ENCODE results near the gene WFIKKN1.

The WFIKKN1 gene

GRCh38 chr16:671353-672131, 40.8 kb downstream of the WFIKKN1 start:
- H3K4me3 ChIP-seq (ENCODE audit: low read depth, low read length): no peak overlapping the region
- H3K4me1 ChIP-seq (ENCODE audit: control insufficient read depth, insufficient read depth, low read length): peaks cover 11% of the 10 kb centered on the region; the same call in 1 of the 2 replicates
- H3K9me3 ChIP-seq (ENCODE audit: control insufficient read depth, insufficient read depth, low read length): no peaks in the 10 kb centered on the region
- H3K27me3 ChIP-seq (ENCODE audit: control insufficient read depth, insufficient read depth, low read length): no peaks in the 10 kb centered on the region
- H3K9ac ChIP-seq (ENCODE audit: low read depth, low read length): no peak overlapping the region
- H3K27ac ChIP-seq (ENCODE audit: low read depth, low read length): no peak overlapping the region
- peaks cover 54% of the 10 kb centered on the region for H3K36me3 ChIP-seq (ENCODE audit: control insufficient read depth, insufficient read depth, low read length)

GRCh38 chr16:672371-672770, 41.6 kb downstream of the WFIKKN1 start:
- H3K9me3 ChIP-seq (ENCODE audit: control insufficient read depth, insufficient read depth, low read length): no peaks in the 10 kb centered on the region
- no peak overlapping the region for H3K27ac ChIP-seq (ENCODE audit: low read depth, low read length)
- no peak overlapping the region for H3K4me3 ChIP-seq (ENCODE audit: low read depth, low read length)
- no peaks in the 10 kb centered on the region for H3K27me3 ChIP-seq (ENCODE audit: control insufficient read depth, insufficient read depth, low read length)
- peaks cover 20% of the 10 kb centered on the region; the same call in 1 of the 2 replicates for H3K4me1 ChIP-seq (ENCODE audit: control insufficient read depth, insufficient read depth, low read length)
- H3K9ac ChIP-seq (ENCODE audit: low read depth, low read length): no peak overlapping the region
- H3K36me3 ChIP-seq (ENCODE audit: control insufficient read depth, insufficient read depth, low read length): peaks cover 53% of the 10 kb centered on the region

DNA sequence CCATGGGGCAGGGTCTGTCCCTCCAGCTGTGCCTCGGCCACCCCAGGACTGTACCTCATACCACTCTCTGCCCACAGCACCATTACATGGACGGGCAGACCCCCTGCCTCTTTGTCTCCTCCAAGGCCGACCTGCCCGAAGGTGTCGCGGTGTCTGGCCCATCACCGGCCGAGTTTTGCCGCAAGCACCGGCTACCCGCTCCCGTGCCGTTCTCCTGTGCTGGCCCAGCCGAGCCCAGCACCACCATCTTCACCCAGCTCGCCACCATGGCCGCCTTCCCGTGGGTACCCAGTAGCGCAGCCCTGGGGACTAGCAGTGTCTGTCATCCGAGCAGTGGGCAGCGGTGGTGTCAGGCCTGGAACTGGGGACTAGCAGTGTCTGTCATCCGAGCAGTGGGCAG, 42.1 kb downstream of the WFIKKN1 start:
- Histone ChIP-seq H3K4me1 (ENCODE audit: control insufficient read depth, insufficient read depth, low read length) (peaks cover 20% of the 10 kb centered on the region; the same call in 1 of the 2 replicates), H3K9ac (ENCODE audit: low read depth, low read length) (no peak overlapping the region), H3K27me3 (ENCODE audit: control insufficient read depth, insufficient read depth, low read length) (no peaks in the 10 kb centered on the region), H3K27ac (ENCODE audit: low read depth, low read length) (no peak overlapping the region), H3K4me3 (ENCODE audit: low read depth, low read length) (no peak overlapping the region), H3K9me3 (ENCODE audit: control insufficient read depth, insufficient read depth, low read length) (no peaks in the 10 kb centered on the region), H3K36me3 (ENCODE audit: control insufficient read depth, insufficient read depth, low read length) (peaks cover 53% of the 10 kb centered on the region)

DNA sequence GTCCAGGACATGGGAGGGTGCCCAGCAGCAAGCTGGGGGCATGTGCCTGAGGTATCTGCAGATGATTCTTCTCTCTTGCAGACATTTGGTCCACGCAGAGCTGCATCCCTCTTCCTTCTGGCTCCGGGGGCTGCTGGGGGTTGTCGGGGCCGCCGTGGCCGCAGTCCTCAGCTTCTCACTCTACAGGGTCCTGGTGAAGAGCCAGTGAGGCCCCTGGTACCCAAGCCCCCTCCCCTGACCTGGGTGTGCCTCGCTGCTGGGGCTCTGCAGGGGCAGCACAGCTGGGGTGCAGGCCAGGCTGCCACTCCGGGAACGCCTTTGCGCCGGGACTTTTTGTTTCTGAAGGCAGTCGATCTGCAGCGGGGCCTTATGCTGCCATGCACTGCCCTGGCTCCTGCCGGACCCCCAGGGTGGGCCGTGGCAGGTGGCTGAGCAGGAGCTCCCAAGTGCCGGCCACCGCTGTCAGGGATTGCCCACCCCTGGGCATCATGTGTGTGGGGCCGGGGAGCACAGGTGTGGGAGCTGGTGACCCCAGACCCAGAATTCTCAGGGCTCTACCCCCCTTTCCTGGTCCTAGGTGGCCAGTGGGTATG, 42.7 kb downstream of the WFIKKN1 start:
- Histone ChIP-seq H3K36me3 (ENCODE audit: control insufficient read depth, insufficient read depth, low read length) (peaks cover 53% of the 10 kb centered on the region), H3K9ac (ENCODE audit: low read depth, low read length) (no peak overlapping the region), H3K27me3 (ENCODE audit: control insufficient read depth, insufficient read depth, low read length) (no peaks in the 10 kb centered on the region), H3K9me3 (ENCODE audit: control insufficient read depth, insufficient read depth, low read length) (no peaks in the 10 kb centered on the region), H3K4me3 (ENCODE audit: low read depth, low read length) (no peak overlapping the region), H3K4me1 (ENCODE audit: control insufficient read depth, insufficient read depth, low read length) (peaks cover 20% of the 10 kb centered on the region; the same call in 1 of the 2 replicates), H3K27ac (ENCODE audit: low read depth, low read length) (no peak overlapping the region)

DNA sequence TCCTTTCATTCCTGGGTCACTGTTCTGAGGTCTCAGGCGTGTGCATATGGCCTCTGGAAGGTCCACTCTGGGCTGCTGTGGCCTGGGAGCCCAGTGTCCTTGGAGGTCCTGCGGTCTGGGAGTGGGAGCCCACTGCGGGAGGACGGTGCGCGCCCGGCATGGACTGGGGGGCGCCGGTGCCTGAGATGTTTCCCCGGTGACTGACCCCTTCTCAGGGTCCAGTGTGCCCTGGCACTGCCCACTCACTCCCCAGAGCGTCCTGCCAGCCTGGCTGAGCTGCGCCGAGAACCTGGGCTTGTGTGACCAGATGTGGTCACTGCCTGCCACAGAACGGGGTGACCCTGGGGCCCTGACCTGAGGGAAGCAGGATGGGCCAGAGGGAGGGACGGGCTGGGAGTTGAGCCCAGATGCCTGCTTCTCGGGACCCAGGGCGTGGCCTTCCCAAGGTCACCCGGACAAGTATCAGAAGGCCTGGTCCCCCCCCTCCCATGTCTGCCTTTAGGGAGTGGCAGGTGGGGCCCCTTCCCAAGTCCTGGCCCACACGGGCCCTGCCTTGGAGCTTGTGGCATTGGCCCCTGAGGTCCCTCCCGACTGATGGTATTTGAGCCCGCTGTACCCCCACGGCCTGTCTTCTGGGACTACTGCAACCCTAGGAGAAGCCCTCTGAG, 43.6 kb downstream of the WFIKKN1 start:
- no peaks in the 10 kb centered on the region for H3K9me3 ChIP-seq (ENCODE audit: control insufficient read depth, insufficient read depth, low read length)
- peaks cover 49% of the 10 kb centered on the region for H3K36me3 ChIP-seq (ENCODE audit: control insufficient read depth, insufficient read depth, low read length)
- no peak overlapping the region for H3K27ac ChIP-seq (ENCODE audit: low read depth, low read length)
- H3K27me3 ChIP-seq (ENCODE audit: control insufficient read depth, insufficient read depth, low read length): no peaks in the 10 kb centered on the region
- no peak overlapping the region; the same call in 1 of the 2 replicates for H3K4me3 ChIP-seq (ENCODE audit: low read depth, low read length)
- H3K4me1 ChIP-seq (ENCODE audit: control insufficient read depth, insufficient read depth, low read length): peaks cover 27% of the 10 kb centered on the region; the same call in 1 of the 2 replicates
- H3K9ac ChIP-seq (ENCODE audit: low read depth, low read length): no peak overlapping the region

DNA sequence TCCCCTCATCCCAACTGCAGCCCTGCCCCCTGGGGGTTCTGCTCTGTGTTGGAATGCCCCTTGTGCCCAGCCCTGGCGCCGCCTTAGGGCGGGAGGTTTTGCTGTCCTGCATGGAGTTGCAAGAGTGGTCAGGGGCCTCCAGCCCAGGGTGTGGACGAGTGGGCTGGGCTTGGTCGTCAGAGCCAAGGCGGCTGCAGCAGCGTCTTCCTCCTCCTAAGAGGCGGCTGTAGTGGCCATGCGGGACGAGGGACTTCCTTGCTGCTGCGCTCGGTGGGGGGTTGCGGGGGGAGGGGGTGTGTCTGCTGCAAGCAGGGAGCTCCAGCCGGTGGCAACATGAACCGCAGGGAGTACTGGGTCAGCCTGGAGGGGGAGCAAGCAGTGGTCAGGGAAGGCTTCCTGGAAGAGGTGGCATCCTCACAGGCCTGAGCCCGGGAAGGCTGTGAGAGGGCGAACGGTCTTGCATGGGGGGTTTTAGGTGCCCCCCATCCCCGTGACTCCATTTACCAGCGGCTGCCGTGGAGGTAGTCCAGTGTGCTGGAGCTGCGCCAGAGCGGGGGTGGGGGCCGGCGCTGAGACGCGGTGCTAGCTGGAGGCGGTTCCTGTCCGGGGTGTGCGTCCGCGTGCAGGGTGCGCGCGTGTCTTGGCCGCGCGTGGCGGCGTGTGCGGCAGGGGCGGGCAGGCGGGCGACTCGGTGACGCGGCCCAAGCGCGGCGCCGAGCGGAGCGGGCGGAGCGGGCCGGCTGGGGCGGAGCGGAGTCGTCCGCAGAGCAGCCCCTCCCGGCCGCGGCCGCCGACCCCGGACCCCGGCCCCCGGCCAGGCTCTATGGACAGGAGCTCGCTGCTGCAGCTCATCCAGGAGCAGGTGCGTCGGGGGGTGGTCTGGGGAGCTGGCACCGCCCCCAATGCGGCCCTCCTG, 44.4 kb downstream of the WFIKKN1 start, which contains the start of gene RHBDL1:
TSS of gene RHBDL1 (plus strand) at position 704 of the 916 bp plus-strand sequence. CDS start at position 824, 120 bp downstream.
- no peak within 1 kb of the TSS for H3K27ac ChIP-seq (ENCODE audit: low read depth, low read length)
- no peaks in the 10 kb centered on the region for H3K9me3 ChIP-seq (ENCODE audit: control insufficient read depth, insufficient read depth, low read length)
- H3K9ac ChIP-seq (ENCODE audit: low read depth, low read length): no peak within 1 kb of the TSS
- no peaks in the 10 kb centered on the region for H3K27me3 ChIP-seq (ENCODE audit: control insufficient read depth, insufficient read depth, low read length)
- H3K4me1 ChIP-seq (ENCODE audit: control insufficient read depth, insufficient read depth, low read length): peaks cover 27% of the 10 kb centered on the region; the same call in 1 of the 2 replicates
- H3K36me3 ChIP-seq (ENCODE audit: control insufficient read depth, insufficient read depth, low read length): peaks cover 40% of the 10 kb centered on the region
- H3K4me3 ChIP-seq (ENCODE audit: low read depth, low read length): peak within 1 kb of the TSS; percentile 67

DNA sequence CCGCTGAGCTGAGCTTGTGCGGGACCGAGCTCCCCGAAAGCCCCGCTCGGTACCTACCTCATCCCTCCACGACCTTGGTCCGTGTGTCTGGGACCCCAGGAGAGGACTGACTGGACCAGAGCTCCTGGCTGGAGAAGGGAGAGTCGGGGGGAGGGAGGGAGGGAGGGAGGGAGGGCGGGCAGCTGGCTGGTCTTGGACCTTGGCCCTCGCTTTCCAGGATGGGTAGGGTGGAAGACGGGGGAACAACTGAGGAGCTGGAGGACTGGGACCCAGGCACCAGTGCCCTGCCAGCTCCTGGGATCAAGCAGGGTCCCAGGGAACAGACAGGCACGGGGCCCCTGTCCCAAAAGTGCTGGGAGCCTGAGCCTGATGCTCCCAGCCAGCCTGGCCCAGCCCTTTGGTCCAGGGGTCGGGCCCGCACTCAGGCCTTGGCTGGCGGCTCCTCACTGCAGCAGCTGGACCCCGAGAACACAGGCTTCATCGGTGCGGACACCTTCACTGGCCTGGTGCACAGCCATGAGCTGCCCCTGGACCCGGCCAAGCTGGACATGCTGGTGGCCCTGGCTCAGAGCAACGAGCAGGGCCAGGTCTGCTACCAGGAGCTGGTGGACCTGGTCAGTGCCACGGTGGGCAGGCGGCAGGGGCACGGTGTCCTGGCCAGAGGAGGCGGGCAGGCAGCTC, 45.2 kb downstream of the WFIKKN1 start:
- peaks cover 28% of the 10 kb centered on the region; the same call in 1 of the 2 replicates for H3K4me1 ChIP-seq (ENCODE audit: control insufficient read depth, insufficient read depth, low read length)
- H3K4me3 ChIP-seq (ENCODE audit: low read depth, low read length): peak overlapping the region; percentile 67; the same call in 1 of the 2 replicates
- H3K36me3 ChIP-seq (ENCODE audit: control insufficient read depth, insufficient read depth, low read length): peaks cover 32% of the 10 kb centered on the region
- no peaks in the 10 kb centered on the region for H3K27me3 ChIP-seq (ENCODE audit: control insufficient read depth, insufficient read depth, low read length)
- no peaks in the 10 kb centered on the region for H3K9me3 ChIP-seq (ENCODE audit: control insufficient read depth, insufficient read depth, low read length)
- H3K9ac ChIP-seq (ENCODE audit: low read depth, low read length): no peak overlapping the region
- no peak overlapping the region for H3K27ac ChIP-seq (ENCODE audit: low read depth, low read length)

GRCh38 chr16:676565-676902, 45.7 kb downstream of the WFIKKN1 start:
- Histone ChIP-seq H3K9me3 (ENCODE audit: control insufficient read depth, insufficient read depth, low read length) (no peaks in the 10 kb centered on the region), H3K27me3 (ENCODE audit: control insufficient read depth, insufficient read depth, low read length) (no peaks in the 10 kb centered on the region), H3K9ac (ENCODE audit: low read depth, low read length) (no peak overlapping the region), H3K27ac (ENCODE audit: low read depth, low read length) (no peak overlapping the region), H3K4me1 (ENCODE audit: control insufficient read depth, insufficient read depth, low read length) (peaks cover 33% of the 10 kb centered on the region), H3K36me3 (ENCODE audit: control insufficient read depth, insufficient read depth, low read length) (peaks cover 31% of the 10 kb centered on the region), H3K4me3 (ENCODE audit: low read depth, low read length) (no peak overlapping the region)

GRCh38 chr16:676913-677312, 46.1 kb downstream of the WFIKKN1 start:
- H3K9me3 ChIP-seq (ENCODE audit: control insufficient read depth, insufficient read depth, low read length): no peaks in the 10 kb centered on the region
- H3K36me3 ChIP-seq (ENCODE audit: control insufficient read depth, insufficient read depth, low read length): peaks cover 31% of the 10 kb centered on the region
- H3K4me3 ChIP-seq (ENCODE audit: low read depth, low read length): peak overlapping the region; percentile 1; the same call in 1 of the 2 replicates
- no peak overlapping the region for H3K27ac ChIP-seq (ENCODE audit: low read depth, low read length)
- H3K4me1 ChIP-seq (ENCODE audit: control insufficient read depth, insufficient read depth, low read length): peaks cover 34% of the 10 kb centered on the region
- H3K27me3 ChIP-seq (ENCODE audit: control insufficient read depth, insufficient read depth, low read length): no peaks in the 10 kb centered on the region
- H3K9ac ChIP-seq (ENCODE audit: low read depth, low read length): no peak overlapping the region

Measured in HUES48 (cell line).